Fibroblast of skin of abdomen (primary cell): ENCODE results near the gene SLC6A19.

Experiments
- DNase-seq: peaks from one replicate; pipeline ENCODE4 v3.0.0-alpha.2; 2013

The SLC6A19 gene

DNA sequence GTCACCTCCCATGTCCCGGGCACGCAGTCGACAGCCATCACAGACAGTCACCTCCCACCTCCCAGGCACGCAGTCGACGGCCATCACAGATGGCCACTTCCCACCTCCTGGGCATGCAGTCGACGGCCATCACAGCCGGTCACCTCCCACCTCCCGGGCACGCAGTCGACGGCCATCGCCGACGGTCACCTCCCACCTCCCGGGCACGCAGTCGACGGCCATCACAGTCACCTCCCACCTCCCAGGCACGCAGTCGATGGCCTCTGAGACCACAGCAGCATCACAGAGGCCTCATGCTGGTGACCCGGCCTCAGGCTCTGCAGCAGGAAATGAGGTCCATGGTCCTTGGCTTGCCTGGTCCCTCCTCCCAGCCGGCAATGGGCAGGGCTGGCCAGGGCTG lies 5.5 kb upstream of the SLC6A19 start:
- DNase-seq, result no peak

- no peak for DNase-seq
Measured at GRCh38 chr5:1196562-1196961, 4.8 kb upstream of the SLC6A19 start.

DNA sequence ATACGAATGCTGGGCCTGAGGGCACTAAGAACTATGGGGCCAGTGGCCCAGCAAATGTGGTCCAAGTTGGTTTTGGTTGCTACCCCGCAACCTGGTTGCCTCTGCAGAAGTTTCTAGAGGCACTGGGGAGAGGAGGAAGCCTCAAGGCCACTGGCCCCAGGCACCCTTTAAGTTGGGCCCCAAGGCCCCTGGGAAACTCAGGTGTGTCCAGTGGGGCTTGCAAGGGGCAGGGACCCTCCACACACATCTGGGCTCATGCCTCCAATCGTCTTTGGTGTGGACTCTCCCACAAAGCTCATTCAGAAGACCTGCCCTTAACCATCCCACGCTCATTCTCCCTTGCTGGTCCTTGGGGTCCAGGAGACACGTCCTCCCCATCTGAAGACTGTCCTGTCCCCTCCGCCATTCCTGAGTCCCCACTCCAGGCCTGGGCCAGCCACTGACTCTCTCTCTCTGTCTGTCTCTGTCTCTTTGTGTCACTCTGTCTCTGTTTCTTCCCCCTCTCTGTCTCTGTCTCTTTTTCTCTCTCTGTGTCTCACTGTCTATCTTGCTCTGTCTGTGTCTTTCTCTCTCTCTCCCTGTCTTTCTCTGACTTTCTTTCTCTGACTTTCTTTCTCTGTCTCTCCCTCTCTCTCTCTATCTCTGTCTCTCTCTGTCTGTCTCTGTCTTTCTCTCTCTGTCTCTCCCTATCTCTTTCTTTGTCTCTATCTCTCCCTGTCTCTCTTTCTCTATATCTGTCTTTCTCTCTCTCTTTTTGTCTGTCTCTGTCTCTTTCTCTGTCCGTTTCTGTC lies 3.3 kb upstream of the SLC6A19 start:
- no peak for DNase-seq

DNA sequence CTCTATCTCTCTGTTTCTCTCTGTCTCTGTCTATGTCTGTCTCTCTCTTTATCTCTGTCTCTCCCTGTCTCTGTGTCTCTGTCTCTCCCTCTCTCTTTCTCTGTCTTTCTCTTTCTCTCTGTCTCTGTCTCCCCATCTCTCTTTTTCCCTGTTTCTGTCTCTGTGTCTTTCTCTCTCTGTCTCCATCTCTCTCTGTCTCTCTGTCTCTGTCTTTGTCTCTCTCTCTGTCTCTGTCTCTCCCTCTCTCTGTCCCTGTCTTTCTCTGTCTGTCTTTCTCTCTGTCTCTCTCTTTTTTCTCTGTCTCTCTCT lies 2.1 kb upstream of the SLC6A19 start:
- DNase-seq, result no peak

- no peak for DNase-seq
Measured at GRCh38 chr5:1199649-1200494, 1.5 kb upstream of the SLC6A19 start.

- no peak for DNase-seq
Measured at GRCh38 chr5:1200495-1201326, 684 bp upstream of the SLC6A19 start.

- DNase-seq, result no peak
Measured at GRCh38 chr5:1202026-1202797, 817 bp downstream of the SLC6A19 start.

DNA sequence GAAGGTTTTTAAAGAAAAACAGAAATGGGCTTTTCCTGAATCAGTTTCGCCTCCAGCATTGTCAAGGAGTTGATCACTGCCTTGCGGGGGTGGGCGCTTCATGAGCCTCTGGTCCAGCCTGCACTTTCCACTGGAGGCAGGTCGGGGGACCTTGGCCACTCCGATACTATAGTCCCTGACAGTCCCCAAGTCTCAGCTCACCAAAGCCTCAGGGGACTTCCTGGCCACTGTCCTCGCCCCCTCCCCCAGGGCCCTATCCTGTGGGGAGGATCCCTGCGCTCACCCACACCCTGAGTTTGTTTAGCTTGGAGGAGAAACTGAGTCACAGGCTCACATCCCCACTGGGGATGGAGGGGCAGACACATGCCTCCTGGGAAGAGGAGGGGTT lies 1.4 kb downstream of the SLC6A19 start:
- DNase-seq, result no peak

DNA sequence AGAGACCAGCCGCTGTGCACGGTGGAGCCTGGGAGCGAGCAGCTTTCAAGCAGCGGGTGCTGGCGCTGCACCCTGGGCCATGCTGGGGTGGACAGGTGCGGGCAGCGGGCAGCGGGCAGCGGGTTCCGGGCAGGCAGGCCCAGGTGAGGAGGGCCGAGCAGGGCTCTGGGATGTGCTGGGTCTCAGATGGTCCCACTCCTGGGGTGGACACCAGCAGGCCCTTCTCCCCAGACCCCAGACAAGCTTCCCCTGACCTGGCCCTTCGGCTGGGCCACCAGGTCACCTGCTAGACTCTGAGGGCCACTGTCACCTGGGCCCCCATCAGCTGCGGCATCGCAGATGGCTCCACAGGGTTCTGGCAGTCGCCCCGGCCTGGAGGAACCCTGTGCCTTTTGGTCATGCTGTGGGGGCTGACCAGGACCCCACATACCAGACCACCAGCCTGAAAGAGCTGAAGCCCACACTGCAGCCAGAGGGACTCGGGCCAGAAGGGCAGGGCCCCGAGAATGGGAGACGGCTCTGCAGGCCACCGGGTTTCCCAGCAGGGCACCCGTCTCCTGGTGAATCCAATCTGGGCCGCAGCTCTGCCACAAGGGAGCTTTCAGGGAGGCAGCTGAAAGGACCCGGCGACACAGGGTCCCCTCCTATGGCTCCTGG lies 2.0 kb downstream of the SLC6A19 start:
- no peak for DNase-seq

DNA sequence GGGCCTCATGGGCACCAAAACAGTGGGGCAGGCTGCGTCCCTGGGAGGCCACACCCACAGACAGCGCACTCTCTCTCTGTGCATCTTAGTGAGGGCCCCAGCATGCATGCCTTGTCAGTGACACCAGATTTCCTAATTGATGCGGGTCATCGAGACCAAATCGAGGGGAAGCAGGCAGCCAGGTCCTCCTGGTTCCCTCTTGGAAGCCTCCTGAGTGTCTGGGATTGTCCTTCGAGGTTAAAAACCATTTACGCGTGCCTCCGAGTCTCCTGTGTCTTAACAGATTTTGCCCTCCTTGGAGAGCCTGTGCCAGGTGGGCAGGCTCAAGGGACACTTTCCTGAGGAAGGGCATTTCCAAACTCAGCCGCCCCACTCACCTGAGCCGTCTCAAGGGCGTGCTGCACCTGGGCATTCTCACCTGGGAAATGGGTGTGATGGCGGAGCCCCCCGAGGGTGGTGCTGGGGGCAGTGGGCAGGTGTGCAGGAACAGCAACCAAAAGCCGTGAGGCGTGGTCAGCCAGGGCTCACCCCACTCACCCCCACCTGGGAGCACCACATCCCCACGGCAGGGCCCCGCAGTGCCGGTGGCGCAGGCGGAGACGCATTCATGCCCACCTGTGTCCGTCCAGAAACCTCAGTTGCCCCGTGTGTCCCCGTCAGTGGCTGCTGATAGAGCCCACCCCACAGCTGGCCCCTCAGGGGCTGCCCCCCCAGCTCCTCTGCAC lies 2.7 kb downstream of the SLC6A19 start:
- DNase-seq, result no peak

DNA sequence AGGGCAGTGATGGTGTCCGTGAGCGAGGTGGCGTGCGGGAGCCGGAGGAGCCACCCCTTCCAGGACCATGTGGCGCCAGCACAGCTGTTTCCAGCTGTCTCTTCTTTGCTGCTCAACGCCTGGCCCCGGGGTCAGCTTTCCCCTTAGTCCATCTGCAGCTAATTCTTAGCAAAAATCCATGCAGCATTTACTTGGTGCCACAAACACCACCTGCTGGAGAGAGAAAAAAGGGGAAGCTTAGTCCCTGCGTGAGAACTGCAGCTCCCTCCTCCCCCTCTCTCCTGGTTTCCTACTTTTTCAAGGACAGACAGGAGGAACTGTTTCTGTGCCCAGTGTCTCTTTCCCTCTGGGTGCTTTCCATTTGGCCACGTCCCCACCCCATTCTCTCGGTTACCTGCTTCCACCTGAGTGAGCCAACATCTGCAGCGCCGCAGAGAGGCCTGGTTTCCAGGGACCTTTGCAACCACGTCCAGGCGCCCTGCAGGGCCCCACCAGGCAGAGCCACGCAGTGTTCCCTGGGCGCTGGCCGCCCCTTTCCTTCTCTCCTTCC lies 3.4 kb downstream of the SLC6A19 start:
- no peak for DNase-seq

GRCh38 chr5:1205255-1206180 lies 4.1 kb downstream of the SLC6A19 start:
- no peak for DNase-seq

DNA sequence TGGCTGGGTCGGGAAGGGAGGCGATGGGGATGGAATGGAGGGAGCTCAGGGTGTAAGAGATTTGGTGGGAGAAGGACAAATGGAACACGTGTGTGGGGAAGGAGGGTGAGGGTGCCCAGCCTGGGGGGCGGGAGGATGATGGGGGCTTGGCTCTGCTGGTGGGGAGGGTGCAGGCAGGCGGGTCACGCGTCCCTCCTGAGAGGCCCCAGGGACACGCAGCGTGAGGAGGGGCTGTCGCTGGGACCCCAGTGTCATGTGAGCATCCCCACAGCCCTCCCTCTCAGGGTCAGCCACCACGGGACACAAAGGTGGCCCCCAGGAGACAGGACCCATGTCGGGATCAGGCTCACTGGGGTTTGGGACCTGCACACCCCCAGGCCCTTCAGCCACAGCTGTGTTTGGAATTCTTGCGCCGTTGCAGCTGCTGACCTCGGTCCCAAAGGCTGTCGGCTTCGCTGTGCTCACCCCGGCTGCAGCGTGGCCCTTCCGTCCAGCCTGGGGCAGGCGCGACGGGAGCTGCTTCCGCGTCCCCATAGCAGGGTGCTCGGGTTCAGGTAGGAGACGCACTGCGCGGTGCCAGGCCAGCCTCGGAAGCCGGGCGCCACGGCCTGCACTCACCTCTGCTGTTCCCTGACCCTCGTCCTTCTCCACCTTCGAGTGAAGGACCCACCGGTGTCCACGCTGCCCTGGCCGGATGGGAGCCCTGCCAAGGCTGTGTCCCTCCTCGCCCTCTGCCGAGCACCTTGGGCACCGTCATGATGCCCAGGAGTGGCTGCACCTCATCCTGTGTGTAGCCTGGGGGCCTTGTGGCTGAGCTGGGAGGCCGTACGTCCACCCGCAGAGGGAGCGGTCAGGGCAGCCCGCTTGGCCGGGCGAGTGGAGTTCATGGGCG lies 5.4 kb downstream of the SLC6A19 start:
- no peak for DNase-seq

GRCh38 chr5:1207555-1207954 lies 6.2 kb downstream of the SLC6A19 start:
- DNase-seq, result no peak

DNA sequence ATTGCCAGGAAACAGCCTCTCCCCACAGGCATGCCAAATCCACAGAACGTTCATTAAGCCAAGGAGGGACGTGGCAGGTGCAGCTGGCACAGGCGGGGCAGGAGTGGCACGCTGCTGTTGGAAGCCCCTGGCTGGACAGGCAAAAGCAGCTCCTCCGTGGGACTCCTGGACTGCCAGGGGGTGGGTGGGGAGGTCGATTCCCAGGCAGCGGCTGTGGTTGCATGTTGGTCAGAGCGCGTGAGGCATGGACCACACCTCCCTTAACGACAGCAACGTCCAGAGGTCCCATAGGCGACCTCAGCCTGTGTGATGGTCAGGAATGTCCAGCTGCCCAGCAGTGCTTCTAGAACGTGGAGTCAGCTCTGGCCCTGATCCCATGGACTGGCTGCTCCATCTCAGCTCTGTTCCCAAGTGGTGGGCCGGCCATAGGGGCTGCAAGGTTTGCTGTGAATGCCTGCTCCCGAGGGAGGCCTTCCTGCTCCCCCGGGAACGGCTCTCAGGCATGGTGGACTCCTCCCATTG lies 6.9 kb downstream of the SLC6A19 start:
- DNase-seq, result no peak

DNA sequence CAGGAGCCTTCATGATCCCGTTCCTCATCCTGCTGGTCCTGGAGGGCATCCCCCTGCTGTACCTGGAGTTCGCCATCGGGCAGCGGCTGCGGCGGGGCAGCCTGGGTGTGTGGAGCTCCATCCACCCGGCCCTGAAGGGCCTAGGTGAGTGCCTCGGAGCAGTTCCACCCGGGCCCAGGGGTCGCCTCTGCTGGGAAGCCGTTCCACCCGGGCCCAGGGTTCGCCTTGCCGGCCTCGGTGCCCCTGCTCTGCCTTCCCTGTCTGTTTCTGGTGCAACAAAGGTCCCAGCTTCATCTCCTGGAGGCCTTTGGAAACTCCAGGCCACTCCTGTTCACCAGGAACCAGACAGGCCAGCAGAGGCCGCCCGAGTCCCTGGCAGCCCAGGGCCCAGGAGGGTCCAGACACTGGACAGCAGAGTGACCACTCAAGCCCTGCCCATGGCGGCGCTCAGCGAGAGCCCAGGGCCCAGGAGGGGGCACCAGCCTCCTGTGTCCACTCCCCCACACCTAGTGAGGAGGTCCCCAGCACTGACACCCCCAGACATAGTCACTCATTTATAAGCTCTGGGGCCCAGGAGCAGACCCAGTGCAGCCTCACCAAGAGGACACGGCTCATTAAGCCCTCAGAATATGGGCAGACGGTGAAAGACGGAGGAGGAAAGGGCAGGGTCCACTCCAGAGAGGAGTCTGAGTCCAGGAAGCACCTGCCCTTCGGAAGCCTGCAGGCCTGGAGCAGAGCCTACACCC lies 7.5 kb downstream of the SLC6A19 start:
- DNase-seq, result no peak

DNA sequence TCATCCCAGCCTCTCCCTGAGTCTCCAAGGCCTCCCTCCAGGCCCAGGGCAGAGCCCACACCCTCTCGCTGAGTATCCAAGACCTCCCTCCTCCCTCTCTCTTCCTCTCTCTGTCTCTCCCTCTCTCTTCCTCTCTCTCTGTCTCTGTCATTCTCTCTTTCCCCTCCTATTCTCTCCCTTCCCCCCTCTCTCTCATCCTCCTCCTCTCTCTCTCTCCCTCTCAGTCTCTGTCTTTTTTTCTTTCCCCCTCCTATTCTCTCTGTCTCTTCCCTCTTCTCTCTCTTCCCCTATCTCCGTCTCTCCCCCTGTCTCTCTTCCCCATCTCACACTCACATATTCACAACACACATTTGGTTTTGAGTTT lies 8.1 kb downstream of the SLC6A19 start:
- DNase-seq, result no peak
